Activated B cell treated with CpG ODN at 0.5 μM for 24 hours (primary cell): ENCODE measurements around the gene LTA. TPM values are rescaled to one million over a fixed set of nuclear protein-coding genes. Genes with fewer than 3 reads are reported as not detected.
A peak's percentile ranks its signal among the peaks of the same experiment; 100 is the strongest.

ENCODE experiments used
- ATAC-seq: fragments of 200-7000 bp; cut with Tn5 transposase; one replicate; pipeline ENCODE4 v1.10.0; 2021; ENCODE audit warnings: low read depth, mild to moderate bottlenecking, moderate library complexity
- CTCF ChIA-PET: fragments of 350-600 bp; sonication (Branson Sonifier 250); formaldehyde crosslinking; loops from one replicate; lab custom pipeline; 2021; ENCODE audit warnings: antibody characterized with exemption; lab: Charles Lee
- POLR2A ChIA-PET: fragments of 350-600 bp; sonication (Branson Sonifier 250); formaldehyde crosslinking; loops from one replicate; lab custom pipeline; 2021; ENCODE audit warnings: antibody characterized with exemption; lab: Charles Lee
- DNase-seq: peaks from one replicate; pipeline ENCODE4 v3.0.0; 2022
- H3K27ac Mint-ChIP-seq: one replicate; pipeline ENCODE4 v1.8.0; 2020; ENCODE audit warnings: mixed read lengths
- H3K27me3 Mint-ChIP-seq: one replicate; pipeline ENCODE4 v1.8.0; 2021; ENCODE audit warnings: mixed read lengths
- H3K36me3 Mint-ChIP-seq: one replicate; pipeline ENCODE4 v1.8.0; 2021; ENCODE audit warnings: low read depth, mixed read lengths
- H3K4me1 Mint-ChIP-seq: one replicate; pipeline ENCODE4 v1.8.0; 2021; ENCODE audit warnings: mixed read lengths
- H3K4me3 Mint-ChIP-seq: one replicate; pipeline ENCODE4 v1.8.0; 2020; ENCODE audit warnings: mild to moderate bottlenecking, mixed read lengths
- H3K9me3 Mint-ChIP-seq: one replicate; pipeline ENCODE4 v1.8.0; 2020; ENCODE audit warnings: mixed read lengths
- CTCF ChIP-seq: fragments of 200-600 bp; IDR thresholded peaks from one replicate; pipeline ENCODE4 v1.8.0; 2022; ENCODE audit warnings: antibody characterized with exemption, mild to moderate bottlenecking
- intact Hi-C: fragments of 100-400 bp; cut with micrococcal nuclease; formaldehyde crosslinking; loops from one replicate; pipeline ENCODE4 v1.15.1; 2024
- total RNA-seq: library from RNA; stranded (reverse); gene quantifications from 2 replicates; pipeline ENCODE4 v1.2.3, GENCODE V29; 2022

Gene LTA
- total RNA-seq, 1 donor from 2014 or later: 66.0 TPM

GRCh38 chr6:31528821-31529328 lies 43.2 kb upstream of the LTA start, which contains the start of gene MCCD1:
Gene MCCD1, plus strand, starts transcription at chr6:31528962. Its CDS starts 53 bp downstream, at chr6:31529015.
- DNase-seq (no peak), ATAC-seq (no peak)
- intact Hi-C loops: no loop called here
- POLR2A ChIA-PET: interaction anchor here (0.6 to 1.4 kb wide), 4 partner anchors 9 to 222 kb away, joined by 3 to 5 read pairs (median 4); partner anchors contain the start of gene DDX39B
- peaks cover 47% of the 10 kb centered on the region for H3K36me3 Mint-ChIP-seq
- H3K27me3 Mint-ChIP-seq: no peaks in the 10 kb centered on the region
- H3K4me3 Mint-ChIP-seq: no peak within 1 kb of the TSS
- CTCF ChIA-PET: no interaction called here
- H3K4me1 Mint-ChIP-seq: peaks cover 3% of the 10 kb centered on the region
- no peaks in the 10 kb centered on the region for H3K9me3 Mint-ChIP-seq
- no peak for TF ChIP-seq CTCF
- H3K27ac Mint-ChIP-seq: no peak within 1 kb of the TSS

GRCh38 chr6:31529329-31530150 lies 42.5 kb upstream of the LTA start:
- DNase-seq: no peak
- CTCF ChIA-PET: no interaction called here
- no peak overlapping the region for H3K4me3 Mint-ChIP-seq
- no peak for TF ChIP-seq CTCF
- H3K36me3 Mint-ChIP-seq: peaks cover 54% of the 10 kb centered on the region
- H3K27ac Mint-ChIP-seq: no peak overlapping the region
- peaks cover 3% of the 10 kb centered on the region for H3K4me1 Mint-ChIP-seq
- ATAC-seq: peak; percentile 21
- intact Hi-C loops: no loop called here
- POLR2A ChIA-PET: interaction anchor here (0.6 to 1.1 kb wide), 3 partner anchors 9 to 222 kb away, joined by 3 to 5 read pairs (median 3); partner anchors contain the start of gene DDX39B
- no peaks in the 10 kb centered on the region for H3K27me3 Mint-ChIP-seq
- H3K9me3 Mint-ChIP-seq: no peaks in the 10 kb centered on the region

- POLR2A ChIA-PET: interaction anchor here (2.1 kb wide), 1 partner anchor 11 kb away, joined by 14 read pairs; no protein-coding TSS in a partner anchor
- intact Hi-C loops: no loop called here
Observed at GRCh38 chr6:31530659-31531058, 41.4 kb upstream of the LTA start.

DNA sequence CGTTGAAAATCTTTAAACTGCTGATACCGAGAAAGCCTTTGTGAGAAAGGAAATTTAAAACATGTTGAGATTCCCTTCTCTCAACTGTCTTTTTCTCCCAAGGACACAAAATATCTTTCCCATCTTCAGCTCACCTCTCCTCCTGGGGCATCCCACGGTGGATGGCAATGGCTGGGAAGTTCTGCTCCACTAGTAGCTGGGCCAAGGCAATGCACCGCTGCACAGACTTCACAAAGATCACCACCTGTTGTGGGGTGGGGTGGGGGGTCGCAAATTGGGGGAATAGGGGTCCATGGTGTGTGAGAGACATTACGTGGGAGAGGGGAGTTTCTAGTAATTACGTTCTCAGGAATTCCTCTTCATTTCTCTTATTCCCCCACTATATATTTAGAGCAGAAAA lies 40.9 kb upstream of the LTA start:
- intact Hi-C loops: no loop called here
- ChIA-PET POLR2A (interaction anchor here (2.1 kb wide), 1 partner anchor 10 kb away, joined by 14 read pairs; no protein-coding TSS in a partner anchor), CTCF (no interaction called here)
- Mint-ChIP-seq H3K27me3 (no peaks in the 10 kb centered on the region), H3K27ac (no peak overlapping the region), H3K4me1 (peaks cover 6% of the 10 kb centered on the region), H3K36me3 (peaks cover 70% of the 10 kb centered on the region), H3K9me3 (no peaks in the 10 kb centered on the region), H3K4me3 (no peak overlapping the region)
- no peak for ATAC-seq
- no peak for TF ChIP-seq CTCF
- DNase-seq: no peak

More at GRCh38 chr6:31530659-31531058, 41.4 kb upstream of the LTA start:
- DNase-seq (no peak), ATAC-seq (no peak)
- Mint-ChIP-seq H3K27me3 (no peaks in the 10 kb centered on the region), H3K4me3 (no peak overlapping the region), H3K9me3 (no peaks in the 10 kb centered on the region), H3K27ac (no peak overlapping the region), H3K4me1 (peaks cover 4% of the 10 kb centered on the region), H3K36me3 (peaks cover 65% of the 10 kb centered on the region)
- no peak for TF ChIP-seq CTCF
- CTCF ChIA-PET: no interaction called here
